Adrenal gland (tissue), 5 donors: Measurements from ENCODE around the gene TRPM5.

Experiments
- CTCF ChIP-seq, 6 experiments: fragments of 450-650 bp in 4 of 6; fragments of 200-600 bp in 2 of 6; sonication (generic) in 1 of 6; IDR thresholded peaks; 1 replicate in 5 of 6; 2 replicates in 1 of 6; pipeline versions ENCODE4 v1.5.1 to v1.8.0; 2016 to 2021; ENCODE audit warnings: antibody characterized with exemption in 6 of 6, mild to moderate bottlenecking in 2 of 6, moderate library complexity in 1 of 6
- POLR2A ChIP-seq, 2 donors: fragments of 450-650 bp; IDR thresholded peaks; one replicate each; pipeline ENCODE4 v1.6.1; 2017; ENCODE audit warnings: antibody characterized with exemption in 2 of 2, mild to moderate bottlenecking in 2 of 2, moderate library complexity in 1 of 2
- donor health status: DM: no; HTN: no; CAD: no.

GRCh38 chr11:2419638-2420501 lies 24.4 kb downstream of the TRPM5 start:
- TF ChIP-seq CTCF (IDR thresholded peaks at IDR 0.05) (peak; percentile 63 to 83 (median 78)), POLR2A (IDR thresholded peaks at IDR 0.05) (no peak)
